ENCODE data around the gene ECE1. TPM values are rescaled to one million over a fixed set of nuclear protein-coding genes. Genes with fewer than 3 reads are reported as not detected.

The ECE1 gene
- total RNA-seq, 2 donors from 2014 or later, result 79.1 to 83.3 TPM

DNA sequence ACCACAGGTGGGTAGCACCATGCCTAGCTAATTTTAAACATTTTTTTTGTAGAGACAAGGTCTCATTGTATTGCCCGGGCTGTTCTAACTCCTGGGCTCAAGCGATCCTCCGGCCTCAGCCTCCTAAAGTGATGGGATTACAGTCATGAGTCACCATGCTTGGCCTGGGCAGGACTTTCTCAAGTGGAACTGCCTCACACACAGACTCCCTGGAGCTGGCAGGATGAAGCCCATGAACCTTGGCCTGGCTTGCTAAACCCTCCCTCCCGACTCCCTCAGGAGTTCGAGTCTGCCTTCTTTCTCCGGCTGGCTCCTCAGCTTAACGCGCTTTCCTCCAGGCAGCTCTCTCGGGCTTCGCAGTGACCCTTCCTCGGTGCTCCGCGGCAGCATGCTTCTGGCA lies 7.7 kb upstream of the ECE1 start:
- intact Hi-C loops (cut with DNase I), result no loop called here
- WGBS, 2 donors, result 87 to 89% methylated on average over 12 to 13 of the region's 13 CpGs
- Histone ChIP-seq H3K36me3 (replicated peaks in 1 of 2; ENCODE audit: insufficient read depth in 1 of 2, low read depth in 2 of 2) (no peaks in the 10 kb centered on the region), H3K4me1 (peaks cover 55% of the 10 kb centered on the region), H3K4me3 (no peak overlapping the region), H3K27ac (no peak overlapping the region), H3K9me3 (no peaks in the 10 kb centered on the region), H3K27me3 (no peaks in the 10 kb centered on the region)
- no peak for ATAC-seq
- DNase-seq, result peak in 1 of 4 donors; percentile 27
- TF ChIP-seq, protein P1, sequence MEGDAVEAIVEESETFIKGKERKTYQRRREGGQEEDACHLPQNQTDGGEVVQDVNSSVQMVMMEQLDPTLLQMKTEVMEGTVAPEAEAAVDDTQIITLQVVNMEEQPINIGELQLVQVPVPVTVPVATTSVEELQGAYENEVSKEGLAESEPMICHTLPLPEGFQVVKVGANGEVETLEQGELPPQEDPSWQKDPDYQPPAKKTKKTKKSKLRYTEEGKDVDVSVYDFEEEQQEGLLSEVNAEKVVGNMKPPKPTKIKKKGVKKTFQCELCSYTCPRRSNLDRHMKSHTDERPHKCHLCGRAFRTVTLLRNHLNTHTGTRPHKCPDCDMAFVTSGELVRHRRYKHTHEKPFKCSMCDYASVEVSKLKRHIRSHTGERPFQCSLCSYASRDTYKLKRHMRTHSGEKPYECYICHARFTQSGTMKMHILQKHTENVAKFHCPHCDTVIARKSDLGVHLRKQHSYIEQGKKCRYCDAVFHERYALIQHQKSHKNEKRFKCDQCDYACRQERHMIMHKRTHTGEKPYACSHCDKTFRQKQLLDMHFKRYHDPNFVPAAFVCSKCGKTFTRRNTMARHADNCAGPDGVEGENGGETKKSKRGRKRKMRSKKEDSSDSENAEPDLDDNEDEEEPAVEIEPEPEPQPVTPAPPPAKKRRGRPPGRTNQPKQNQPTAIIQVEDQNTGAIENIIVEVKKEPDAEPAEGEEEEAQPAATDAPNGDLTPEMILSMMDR (IDR thresholded peaks at IDR 0.05), result no peak
- TF ChIP-seq POLR2A (IDR thresholded peaks at IDR 0.05), result no peak

DNA sequence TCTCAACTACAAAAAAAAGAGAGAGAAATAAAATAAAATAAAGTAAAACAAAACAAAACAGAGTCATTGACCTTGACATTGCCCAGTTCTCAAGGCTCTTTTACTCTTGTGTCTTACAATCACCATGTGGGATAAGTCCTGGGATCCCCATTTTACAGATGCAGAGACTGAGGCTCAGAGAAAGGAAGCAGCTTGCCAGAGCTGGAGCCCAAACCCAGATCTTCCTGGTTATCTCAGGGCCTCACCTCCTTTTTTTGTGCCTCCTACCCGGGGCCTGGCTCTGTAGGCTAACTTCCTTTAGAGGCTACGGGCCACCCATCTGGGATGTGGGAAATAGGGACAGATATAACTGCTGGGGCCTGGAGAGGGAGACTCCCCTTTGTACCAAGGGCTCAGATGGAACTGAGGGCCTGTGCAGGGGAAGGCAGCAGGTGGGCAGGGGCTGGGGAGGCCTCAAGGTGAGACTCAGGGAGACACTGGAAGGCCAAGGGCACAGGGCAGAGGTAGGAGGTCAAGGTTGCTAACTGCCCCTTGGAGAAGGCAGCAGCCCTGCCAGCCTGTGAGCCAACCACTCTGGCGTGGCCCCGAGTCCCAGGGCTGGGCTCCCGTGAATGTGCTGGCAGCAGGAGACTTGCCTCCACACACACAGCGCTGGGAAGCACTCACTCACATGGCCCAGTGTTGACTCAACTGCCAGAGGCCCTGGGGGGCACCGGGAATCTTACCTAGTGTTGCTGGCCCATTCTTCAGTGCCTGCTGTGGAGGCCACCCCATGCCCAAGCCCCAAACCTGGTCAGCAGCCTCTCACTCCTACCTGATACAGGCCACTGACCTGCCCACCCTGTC lies 6.5 kb upstream of the ECE1 start:
- Histone ChIP-seq H3K27ac (peak overlapping the region; percentile 2 to 32 (median 22)), H3K27me3 (no peaks in the 10 kb centered on the region), H3K9me3 (no peaks in the 10 kb centered on the region), H3K4me3 (no peak overlapping the region), H3K36me3 (replicated peaks in 1 of 2; ENCODE audit: insufficient read depth in 1 of 2, low read depth in 2 of 2) (no peaks in the 10 kb centered on the region), H3K4me1 (peaks cover 45% of the 10 kb centered on the region)
- peak; percentile 14 for ATAC-seq
- DNase-seq, result peak in 2 of 4 donors; percentile 52 to 53
- WGBS, 2 donors, result 40 to 43% methylated on average over 2 to 7 of the region's 7 CpGs
- intact Hi-C loops (cut with DNase I), result no loop called here
- no peak for TF ChIP-seq POLR2A (IDR thresholded peaks at IDR 0.05)
- TF ChIP-seq, protein P1 (IDR thresholded peaks at IDR 0.05), result no peak

DNA sequence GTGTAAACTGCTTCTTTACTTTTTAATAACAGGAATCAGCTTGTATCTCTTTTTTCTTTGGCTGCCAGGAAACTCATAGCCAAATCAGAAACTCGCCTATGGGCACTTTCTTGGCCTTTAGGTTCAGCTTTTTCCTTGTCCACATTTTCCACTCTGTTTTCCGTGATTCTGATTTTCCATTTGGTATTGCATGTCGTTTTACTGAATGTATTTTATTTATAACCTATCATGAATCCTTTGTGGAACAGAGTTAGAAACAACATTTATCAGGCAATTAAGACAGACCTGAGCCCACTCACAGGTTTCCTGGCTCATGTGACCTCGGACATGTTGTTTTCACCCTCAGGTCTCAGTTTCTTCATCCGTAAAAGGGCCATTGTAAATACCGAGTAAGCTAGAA lies 5.3 kb upstream of the ECE1 start:
- Histone ChIP-seq H3K4me1 (peaks cover 56% of the 10 kb centered on the region), H3K27me3 (no peaks in the 10 kb centered on the region), H3K36me3 (replicated peaks in 1 of 2; ENCODE audit: insufficient read depth in 1 of 2, low read depth in 2 of 2) (no peaks in the 10 kb centered on the region), H3K4me3 (no peak overlapping the region), H3K9me3 (no peaks in the 10 kb centered on the region), H3K27ac (peak overlapping the region in 3 of 4 donors; percentile 2 to 51 (median 11))
- 53 to 56% methylated on average over 6 of the region's 6 CpGs for WGBS, 2 donors
- no peak for DNase-seq
- TF ChIP-seq, protein P1 (IDR thresholded peaks at IDR 0.05), result no peak
- no peak for TF ChIP-seq POLR2A (IDR thresholded peaks at IDR 0.05)
- ATAC-seq, result no peak
- intact Hi-C loops (cut with DNase I), result no loop called here

DNA sequence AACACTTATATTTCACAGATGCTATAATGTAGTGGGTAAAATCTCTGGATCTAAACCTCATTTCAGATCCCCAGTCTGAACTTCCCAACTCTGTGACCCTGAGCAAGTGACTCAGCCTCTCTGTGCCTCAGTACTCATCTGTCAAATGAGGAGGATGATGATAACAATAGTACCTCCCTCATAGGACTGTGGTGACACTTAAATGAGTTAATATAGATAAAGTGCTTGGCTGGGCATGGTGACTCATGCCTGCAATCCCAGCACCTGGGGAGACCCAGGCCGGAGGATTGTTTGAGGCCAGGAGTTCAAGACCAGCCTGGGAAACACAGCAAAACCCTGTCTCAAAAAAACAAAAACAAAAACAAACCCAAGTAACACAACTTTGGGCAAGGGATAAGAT lies 4.7 kb upstream of the ECE1 start:
- H3K36me3 ChIP-seq (replicated peaks in 1 of 2; ENCODE audit: insufficient read depth in 1 of 2, low read depth in 2 of 2), result no peaks in the 10 kb centered on the region
- intact Hi-C loops (cut with DNase I), result no loop called here
- no peak for TF ChIP-seq POLR2A (IDR thresholded peaks at IDR 0.05)
- TF ChIP-seq, protein P1 (IDR thresholded peaks at IDR 0.05), result no peak
- 46 to 54% methylated on average over 1 of the region's 1 CpG for WGBS, 2 donors
- H3K27me3 ChIP-seq, result no peaks in the 10 kb centered on the region
- no peak overlapping the region for H3K4me3 ChIP-seq
- H3K27ac ChIP-seq, result peak overlapping the region in 3 of 4 donors; percentile 2 to 52 (median 51)
- ATAC-seq (no peak), DNase-seq (no peak)
- H3K9me3 ChIP-seq, result no peaks in the 10 kb centered on the region
- peaks cover 57% of the 10 kb centered on the region for H3K4me1 ChIP-seq
